ENCODE results near the gene PRRG4.
"Not testable (repeated sequence)": the region's sequence is repeated elsewhere in the genome, so short reads cannot be mapped to it uniquely, and the experiment has no call there.

The PRRG4 gene

GRCh38 chr11:32829680-32830412, at the start of gene PRRG4:
Gene PRRG4 (plus strand): TSS chr11:32829927. CDS start chr11:32830530, 603 bp downstream.
- peak; percentile 70 to 76 for DNase-seq

- DNase-seq = not testable (repeated sequence)
Observed at GRCh38 chr11:32780839-32781238, 48.9 kb upstream of the PRRG4 start.

- DNase-seq = no peak
Observed at GRCh38 chr11:32781721-32782120, 48.0 kb upstream of the PRRG4 start.

DNA sequence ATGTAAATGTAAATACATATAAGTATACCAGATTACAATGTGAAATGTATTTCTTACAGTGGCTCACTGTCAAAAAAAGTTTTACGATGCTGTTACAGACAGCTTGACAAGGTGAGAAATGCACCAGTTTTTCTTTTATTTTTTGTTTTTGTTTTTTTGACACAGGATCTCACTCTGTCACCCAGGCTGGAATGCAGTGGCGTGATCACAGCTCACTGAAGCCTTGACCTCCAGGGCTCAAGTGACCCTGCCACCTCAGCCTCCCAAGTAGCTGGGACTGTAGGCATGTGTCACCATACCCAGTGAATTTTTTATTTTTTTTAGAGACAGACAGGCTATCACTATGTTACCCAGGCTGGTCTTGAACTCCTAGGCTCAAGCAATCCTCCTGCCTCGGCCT, 44.5 kb upstream of the PRRG4 start:
- DNase-seq = no peak

GRCh38 chr11:32786811-32787210, 42.9 kb upstream of the PRRG4 start:
- no peak for DNase-seq

DNA sequence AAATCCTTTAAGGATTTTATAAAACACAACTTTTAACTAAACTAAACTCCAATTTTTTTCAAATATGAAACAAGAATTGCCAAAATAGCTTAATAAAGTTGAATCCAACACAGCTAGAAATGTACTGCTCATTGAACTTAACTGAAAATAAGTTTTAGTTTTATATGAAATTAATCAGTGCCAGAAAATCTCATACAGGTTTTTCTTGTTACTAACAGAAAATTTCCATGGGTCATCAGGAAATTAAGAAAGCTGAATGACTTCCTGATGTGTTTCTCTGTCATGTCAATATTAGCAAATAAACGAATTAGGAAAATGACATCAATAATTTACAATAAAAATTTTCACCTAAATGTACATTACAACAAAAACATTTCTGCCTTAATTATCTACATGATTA, 38.8 kb upstream of the PRRG4 start:
- DNase-seq = no peak

- DNase-seq = no peak
Observed at GRCh38 chr11:32792111-32792947, 37.4 kb upstream of the PRRG4 start.

DNA sequence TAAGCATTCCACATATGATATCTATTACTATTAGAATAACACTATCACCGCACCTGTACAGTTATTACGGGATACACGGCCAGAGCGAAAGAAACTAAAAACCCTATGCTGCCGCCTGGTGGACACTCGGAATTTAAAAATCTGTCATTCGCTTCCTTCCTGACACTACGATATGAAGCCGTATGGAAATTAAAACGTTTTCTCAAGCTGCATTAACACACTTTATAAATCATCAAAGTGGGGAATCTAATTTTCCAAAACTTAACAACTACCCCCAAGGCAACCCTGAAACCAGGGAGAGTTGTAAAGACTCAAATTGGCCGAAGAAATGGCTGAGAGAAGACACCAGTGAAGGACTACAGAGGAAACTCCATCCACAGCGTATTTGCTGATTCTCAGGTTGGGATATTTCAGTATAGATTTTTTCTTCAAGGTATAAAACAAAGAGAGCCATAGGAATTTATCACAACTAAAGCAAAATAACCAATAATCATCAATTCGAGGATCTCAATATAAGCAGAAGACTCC, 36.7 kb upstream of the PRRG4 start:
- DNase-seq = peak; percentile 78 to 81

- DNase-seq = no peak
Observed at GRCh38 chr11:32794439-32794838, 35.3 kb upstream of the PRRG4 start, which contains the start of gene CCDC73. Gene CCDC73 (minus strand): TSS chr11:32794662. CDS start chr11:32760243, 34,419 bp downstream.

DNA sequence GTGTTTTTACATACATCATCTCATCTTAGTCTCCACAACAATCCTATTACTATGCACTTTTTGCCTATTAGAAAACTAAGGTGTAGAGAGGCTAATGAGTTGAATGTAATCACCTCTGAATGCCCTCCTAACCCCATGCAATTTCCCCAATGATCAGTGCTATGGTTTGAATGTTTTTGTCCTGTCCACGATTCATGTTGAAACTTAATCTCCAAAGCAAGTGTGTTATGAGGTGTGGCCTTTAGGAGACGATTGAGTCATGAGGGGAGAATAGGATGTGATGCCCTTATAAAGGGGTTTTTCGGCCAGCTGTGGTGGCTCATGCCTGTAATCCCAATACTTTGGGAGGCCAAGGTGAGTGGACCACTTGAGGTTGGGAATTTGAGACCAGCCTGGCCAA, 33.3 kb upstream of the PRRG4 start:
- no peak for DNase-seq

DNA sequence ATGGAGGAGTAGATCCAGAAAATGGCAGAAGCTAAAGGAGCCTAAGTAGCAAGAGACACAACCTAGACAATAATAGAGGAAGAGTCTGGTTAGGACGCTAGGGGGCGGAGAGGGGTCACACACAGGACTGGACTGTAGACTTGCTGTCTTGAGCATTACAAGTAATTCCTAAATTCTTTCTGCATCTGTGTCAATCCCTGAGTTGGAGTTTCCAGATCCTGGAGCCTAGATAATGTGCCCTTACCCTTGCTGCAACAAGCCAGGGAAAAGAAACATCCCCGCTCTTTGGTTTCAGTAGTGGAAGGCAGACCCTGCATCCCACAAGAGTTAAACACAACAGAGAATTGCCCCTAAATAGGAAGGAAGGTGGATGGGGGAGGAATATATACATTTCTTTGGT, 20.4 kb upstream of the PRRG4 start:
- DNase-seq = peak; percentile 67

DNA sequence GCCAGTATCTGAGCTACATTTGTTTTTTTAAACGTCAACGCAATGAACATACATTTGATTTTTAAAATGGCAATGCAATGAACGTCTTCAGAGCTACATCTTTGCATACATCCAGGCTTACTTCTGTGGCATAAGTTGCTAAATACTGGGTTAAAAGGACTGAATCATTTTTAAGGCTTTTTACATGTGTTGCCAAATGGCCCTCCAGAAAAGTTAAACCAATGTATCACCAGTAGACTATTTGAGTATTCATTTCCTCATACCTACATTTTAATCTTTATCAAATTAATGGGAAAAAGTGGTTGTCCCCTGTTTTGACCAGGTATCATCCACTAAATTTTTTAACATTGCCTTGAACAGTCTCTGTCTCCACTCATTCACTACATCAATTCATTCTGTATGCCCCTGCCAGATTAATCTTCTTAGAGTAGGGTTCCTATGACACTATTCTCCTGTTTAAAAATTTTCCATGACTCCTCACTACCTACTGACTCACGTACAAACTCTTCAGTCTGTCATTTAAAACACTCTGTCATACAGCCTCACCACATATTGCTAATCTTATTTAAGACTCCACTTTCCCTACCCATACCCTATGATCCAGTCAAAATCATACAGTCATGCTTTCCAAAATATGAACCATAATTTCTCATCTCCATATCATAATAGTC, 12.4 kb upstream of the PRRG4 start:
- DNase-seq = no peak

DNA sequence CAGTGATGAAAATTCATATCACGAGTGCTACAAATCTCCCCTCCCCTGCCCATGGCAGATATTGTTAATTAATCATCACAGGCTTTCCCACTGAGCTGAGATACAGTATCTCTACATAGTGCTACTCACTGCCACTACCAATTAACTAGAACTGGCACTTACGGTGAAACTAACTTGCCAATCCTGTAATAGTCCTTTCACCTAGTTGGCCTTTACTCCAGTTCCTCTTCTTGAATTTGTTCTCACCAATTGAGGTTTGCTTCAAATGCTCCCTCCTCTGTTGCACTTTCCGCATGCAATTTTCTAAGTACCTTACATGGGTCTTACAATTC, 11.9 kb upstream of the PRRG4 start:
- no peak for DNase-seq

DNA sequence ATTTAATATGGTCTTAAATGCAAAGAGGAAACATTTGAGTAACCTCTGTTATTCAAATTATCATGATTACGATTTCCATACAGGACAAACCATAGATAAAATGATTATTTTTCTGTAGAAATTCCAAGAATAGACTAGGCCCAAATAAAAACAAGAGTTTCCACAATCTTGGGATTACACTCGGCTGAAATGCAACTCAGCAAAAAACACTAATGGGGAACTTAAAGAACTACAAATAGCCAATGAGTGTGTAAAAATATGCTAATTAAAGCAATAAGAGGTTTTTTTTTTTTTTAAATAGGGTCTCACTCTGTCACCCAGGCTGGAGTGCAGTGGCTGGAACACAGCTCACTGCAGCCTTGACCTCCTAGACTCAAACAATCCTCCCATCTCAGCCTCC, 10.5 kb upstream of the PRRG4 start:
- no peak for DNase-seq

GRCh38 chr11:32820497-32820896, 9.2 kb upstream of the PRRG4 start:
- DNase-seq = no peak

DNA sequence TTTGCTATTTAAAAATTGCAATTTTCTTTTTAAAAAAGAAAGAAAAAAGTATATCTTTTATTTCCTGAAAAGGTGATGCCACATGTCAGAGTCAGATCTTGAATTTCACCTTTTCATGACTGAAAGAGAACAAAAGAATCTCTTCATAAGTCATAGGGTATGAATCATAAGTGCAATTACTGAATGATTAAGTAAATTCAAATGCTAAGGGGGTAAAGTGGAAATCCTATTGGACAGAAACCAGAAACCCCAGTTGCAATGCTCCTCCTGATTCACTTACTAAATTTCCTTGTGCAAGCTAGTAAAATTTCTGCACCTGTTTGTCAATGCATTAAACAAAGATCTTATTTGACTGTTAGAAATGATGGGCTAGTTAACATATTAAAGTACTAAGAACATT, 8.2 kb upstream of the PRRG4 start:
- no peak for DNase-seq

- DNase-seq = no peak
Observed at GRCh38 chr11:32821917-32822560, 7.7 kb upstream of the PRRG4 start.

- DNase-seq = not testable (repeated sequence)
Observed at GRCh38 chr11:32823617-32824016, 6.1 kb upstream of the PRRG4 start.

DNA sequence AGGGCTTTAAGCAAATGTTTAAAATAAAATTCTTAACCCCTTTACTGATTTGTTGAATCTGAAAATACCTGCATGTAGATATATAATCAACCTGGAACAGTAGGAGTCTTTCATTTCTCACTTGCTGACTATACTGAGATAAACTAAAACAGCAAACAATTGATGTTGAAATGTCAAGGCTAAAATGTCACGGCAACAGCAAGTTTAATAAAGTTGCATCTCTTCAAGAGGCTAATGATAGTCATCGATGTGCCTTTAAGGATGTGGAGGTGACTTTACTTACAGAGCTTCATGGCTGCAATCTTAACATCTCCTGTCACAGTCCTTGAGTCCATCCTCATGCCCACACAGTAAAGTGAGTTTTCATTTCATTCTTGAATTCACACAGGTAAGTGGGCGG, 3.6 kb upstream of the PRRG4 start:
- no peak for DNase-seq

DNA sequence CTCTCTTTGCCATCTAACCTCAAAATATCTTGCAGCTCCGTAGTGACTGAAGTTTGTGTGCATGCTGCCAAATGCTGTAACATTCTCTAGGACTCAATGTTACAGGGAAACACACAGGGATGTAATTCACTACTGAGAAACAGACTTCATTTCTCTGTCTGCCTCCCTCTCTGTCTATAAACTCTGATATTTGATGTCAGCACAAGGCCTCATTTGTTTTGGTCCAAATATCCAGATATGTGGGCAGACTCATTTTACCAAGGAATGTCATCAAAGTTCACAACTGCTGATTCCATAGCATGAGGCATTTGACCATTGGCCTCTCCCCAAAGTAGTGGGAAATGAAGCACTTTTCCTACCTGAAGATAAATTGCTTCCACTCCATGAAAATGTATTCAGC, 2.5 kb upstream of the PRRG4 start:
- no peak for DNase-seq

GRCh38 chr11:32829157-32829679, 509 bp upstream of the PRRG4 start:
- no peak for DNase-seq

DNA sequence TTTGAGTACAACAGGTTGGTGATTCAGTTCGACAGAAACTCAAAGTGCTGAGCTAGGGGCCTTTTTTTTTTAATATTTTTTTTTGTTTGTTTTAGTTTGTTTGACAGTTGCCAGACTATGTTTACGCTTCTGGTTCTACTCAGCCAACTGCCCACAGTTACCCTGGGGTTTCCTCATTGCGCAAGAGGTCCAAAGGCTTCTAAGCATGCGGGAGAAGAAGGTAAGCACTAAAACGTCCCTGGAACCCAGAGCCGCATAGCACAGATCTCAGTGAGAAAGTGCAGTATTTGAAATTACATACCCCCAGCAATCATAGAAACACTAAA, 649 bp downstream of the PRRG4 start:
- DNase-seq = no peak

GRCh38 chr11:32830796-32831195, 1.1 kb downstream of the PRRG4 start:
- no peak for DNase-seq

Measured in activated T-cell treated with anti-CD3 and anti-CD28 coated beads, Interleukin-2, amount 50 U/mL, for 48 hours (primary cell).